CD4-positive, alpha-beta T cell treated with Interleukin-4 for 4 hours (primary cell): ENCODE data around the gene TXNDC16.

ENCODE experiments used
- DNase-seq: peaks from one replicate; pipeline ENCODE4 v3.0.0-alpha.2; 2020

TXNDC16 gene

GRCh38 chr14:52446355-52446754 lies 106.0 kb downstream of the TXNDC16 start:
- no peak for DNase-seq

DNA sequence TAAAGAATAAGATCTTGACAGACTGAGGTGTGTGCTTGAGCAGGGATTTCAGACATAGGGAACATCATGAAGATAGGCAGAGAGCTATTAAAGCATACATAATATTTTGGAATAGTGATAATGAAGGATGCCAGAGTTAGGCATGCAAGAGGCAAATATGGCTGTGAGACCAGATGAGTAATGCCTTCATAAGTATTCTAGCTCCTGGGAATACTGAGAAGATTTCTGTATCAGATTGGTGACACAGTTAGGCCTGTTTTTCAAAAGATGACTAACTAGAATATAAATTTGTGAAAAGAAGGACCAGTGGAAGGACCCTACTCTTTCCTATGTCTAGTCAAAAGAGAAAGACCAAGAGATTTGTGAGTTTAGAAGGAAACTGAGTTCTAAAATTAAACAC lies 108.8 kb downstream of the TXNDC16 start:
- DNase-seq = no peak

- DNase-seq = no peak
Measured at GRCh38 chr14:52442602-52443001, 109.7 kb downstream of the TXNDC16 start.

DNA sequence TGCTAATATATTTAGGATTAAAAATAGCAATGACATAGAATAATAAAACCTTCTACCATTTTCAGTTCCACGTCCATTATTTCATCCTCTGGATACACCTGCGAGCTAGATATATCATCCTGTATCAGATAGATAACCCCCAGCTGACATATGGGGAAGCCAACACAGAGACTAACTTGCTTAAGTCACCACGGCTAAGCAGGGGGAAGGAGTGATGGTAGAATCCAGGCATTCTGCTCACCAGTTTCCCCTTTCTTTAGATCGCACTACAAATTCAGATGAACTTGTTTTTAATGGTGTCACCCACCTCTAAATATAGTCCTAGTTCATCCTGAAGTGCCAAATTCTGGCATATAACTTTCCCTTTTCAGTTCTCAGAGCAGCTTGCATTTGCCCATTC lies 110.1 kb downstream of the TXNDC16 start:
- no peak for DNase-seq

DNA sequence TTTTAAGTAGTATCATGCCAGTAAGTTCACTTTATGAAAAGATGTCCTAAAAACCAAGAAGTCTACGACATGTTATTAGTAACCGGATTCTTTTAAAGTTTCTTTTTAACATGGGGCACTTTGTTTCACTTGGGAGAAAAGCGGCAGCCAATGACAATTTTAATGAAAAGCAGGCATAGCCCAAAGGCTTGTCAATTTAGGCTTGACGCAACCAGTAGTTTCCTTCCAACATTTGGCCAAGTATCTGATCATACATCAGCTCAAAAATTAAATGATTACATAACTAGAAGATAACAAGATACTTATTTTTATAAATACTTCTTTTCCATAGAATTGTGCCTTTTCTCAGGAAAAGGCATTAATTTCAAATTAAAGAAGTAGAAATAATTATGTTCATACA lies 112.8 kb downstream of the TXNDC16 start:
- no peak for DNase-seq

DNA sequence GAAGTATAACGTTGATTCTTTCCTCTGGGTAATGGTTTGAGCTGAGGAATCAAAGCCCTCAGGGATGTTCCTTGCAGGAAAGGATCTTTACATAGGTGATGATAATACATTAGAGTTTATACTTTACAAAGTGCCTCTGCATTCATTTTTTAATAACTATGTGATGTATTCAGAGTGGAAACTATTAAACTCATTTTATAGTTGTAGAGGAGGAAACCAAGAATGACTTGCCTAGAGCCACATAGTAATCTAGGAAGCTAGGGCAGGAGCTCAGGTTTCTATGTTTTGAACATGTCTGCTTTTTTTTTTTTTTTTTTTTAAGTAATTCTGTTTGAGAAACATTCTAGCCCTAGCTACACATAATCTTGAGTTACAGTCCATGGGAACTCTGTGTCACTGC lies 117.3 kb downstream of the TXNDC16 start:
- DNase-seq = no peak

GRCh38 chr14:52430474-52430873 lies 121.8 kb downstream of the TXNDC16 start:
- DNase-seq = no peak

DNA sequence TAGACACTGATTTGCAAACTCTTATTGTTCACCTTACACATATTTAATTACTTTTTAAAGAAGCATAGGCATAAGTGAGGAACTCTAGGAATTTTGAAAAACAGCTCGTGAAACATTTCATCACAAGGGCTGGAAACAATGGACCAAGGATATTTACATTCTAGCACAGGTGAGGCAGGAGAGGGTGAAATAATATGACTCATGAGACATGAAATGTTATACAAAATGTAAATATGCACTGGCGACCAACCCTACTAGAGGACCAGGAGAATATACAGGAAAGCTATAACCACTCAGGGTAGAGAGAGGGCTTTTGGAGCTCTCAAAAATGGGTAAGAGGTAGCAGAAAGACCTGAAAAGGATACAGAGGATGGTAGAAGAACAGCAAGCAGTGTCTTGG lies 122.9 kb downstream of the TXNDC16 start:
- no peak for DNase-seq

GRCh38 chr14:52427460-52427859 lies 124.8 kb downstream of the TXNDC16 start:
- DNase-seq = no peak

GRCh38 chr14:52422650-52423356 lies 129.5 kb downstream of the TXNDC16 start:
- DNase-seq = no peak

DNA sequence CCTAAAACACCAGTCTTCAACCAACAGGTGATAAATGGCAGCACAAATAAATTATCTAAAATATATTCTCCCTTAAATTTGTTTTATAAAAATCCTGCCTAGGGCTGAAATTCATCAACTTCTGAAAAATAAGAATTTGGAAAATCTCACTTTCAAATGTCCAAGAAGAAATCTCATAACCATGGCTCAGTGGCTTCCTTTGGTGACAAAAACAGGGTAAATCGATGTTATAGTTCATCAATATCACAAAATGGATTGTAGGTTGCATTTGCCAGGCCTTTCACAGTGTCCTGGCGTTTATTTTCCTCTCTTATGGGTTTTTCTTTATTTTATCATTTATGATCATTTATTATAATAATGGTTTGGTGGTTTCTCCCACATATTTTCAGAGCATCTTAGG lies 135.2 kb downstream of the TXNDC16 start:
- no peak for DNase-seq

GRCh38 chr14:52413729-52414408 lies 138.4 kb downstream of the TXNDC16 start:
- peak; percentile 16 for DNase-seq

DNA sequence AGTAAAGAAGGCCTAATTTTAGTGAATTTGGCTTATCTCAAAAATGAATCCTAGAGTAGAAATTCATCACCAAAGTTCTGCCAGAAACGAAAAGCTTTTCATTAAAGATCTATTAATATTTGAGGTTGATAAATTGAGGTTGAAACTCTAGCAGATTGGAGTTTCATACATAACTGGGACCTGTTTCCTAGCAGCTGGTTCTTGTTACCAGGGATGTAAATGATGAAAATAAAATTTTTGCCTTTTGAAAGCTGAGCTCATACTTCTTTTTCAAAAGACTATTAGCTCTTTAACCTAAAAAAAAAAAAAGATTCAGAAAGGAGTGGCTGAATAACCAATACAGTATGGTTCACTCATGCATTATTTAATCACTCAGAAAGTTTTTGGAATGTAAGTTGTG lies 139.9 kb downstream of the TXNDC16 start:
- no peak for DNase-seq

DNA sequence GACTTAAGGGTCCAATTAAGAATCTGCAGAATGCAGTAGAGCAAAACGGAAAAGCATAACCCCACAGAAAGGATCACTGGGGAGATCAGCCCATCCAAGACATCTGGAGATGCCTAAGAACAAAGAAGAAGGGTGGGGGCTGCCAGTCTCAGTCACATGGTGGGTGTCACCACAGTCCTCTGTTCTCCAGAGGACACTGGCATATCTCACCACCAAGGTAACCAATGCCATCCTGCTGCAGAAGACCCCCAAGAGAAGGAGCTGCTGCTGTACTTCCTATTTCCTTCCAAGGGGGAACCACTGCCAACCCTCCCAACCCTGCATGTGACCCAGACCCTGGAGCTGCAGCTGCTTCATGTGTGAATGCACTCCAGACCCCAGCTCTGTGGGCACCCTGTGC lies 147.0 kb downstream of the TXNDC16 start:
- DNase-seq = no peak

GRCh38 chr14:52402812-52403526 lies 149.3 kb downstream of the TXNDC16 start:
- peak; percentile 55 for DNase-seq

GRCh38 chr14:52400846-52401245 lies 151.5 kb downstream of the TXNDC16 start:
- peak; percentile 47 for DNase-seq

GRCh38 chr14:52399921-52400595 lies 152.2 kb downstream of the TXNDC16 start:
- no peak for DNase-seq

DNA sequence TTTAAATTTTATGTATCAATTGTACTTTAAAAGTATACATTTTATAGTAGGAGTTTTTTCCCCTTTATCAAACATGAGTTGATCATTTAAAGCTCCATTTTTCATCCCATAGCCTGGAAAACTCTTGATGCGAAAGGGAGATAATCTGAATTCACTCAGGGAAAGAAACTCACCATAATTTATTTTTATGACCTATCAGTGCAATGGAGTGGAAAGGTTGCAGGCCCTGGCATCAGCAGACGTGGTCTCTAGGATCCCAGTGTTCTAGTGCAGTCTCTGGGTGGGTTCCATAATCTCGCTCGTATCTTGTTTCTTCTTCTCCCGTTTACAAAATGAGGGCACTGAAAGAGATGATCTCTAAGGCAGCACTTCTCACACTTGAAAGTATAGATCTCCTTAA lies 153.2 kb downstream of the TXNDC16 start:
- DNase-seq = no peak

- no peak for DNase-seq
Measured at GRCh38 chr14:52397844-52398243, 154.5 kb downstream of the TXNDC16 start.

- no peak for DNase-seq
Measured at GRCh38 chr14:52395728-52396127, 156.6 kb downstream of the TXNDC16 start.

GRCh38 chr14:52391881-52392615 lies 160.3 kb downstream of the TXNDC16 start:
- DNase-seq = no peak
